C4-2B (cell line): ENCODE data around the gene ZBTB43.

Experiments used
- CTCF ChIP-seq: fragments of 450-650 bp; conservative IDR thresholded peaks from 2 replicates; pipeline ENCODE4 v1.5.1; 2017; ENCODE audit warnings: mild to moderate bottlenecking
- ZFX ChIP-seq: fragments of 450-650 bp; IDR thresholded peaks from 2 replicates; pipeline ENCODE4 v1.6.1; 2017

GRCh38 chr9:126773004-126773607 is 31.7 kb upstream of the ZBTB43 start:
- TF ChIP-seq CTCF, result peak; percentile 76
- TF ChIP-seq ZFX, result no peak
